ENCODE measurements around the gene CTNND2.

The CTNND2 gene

DNA sequence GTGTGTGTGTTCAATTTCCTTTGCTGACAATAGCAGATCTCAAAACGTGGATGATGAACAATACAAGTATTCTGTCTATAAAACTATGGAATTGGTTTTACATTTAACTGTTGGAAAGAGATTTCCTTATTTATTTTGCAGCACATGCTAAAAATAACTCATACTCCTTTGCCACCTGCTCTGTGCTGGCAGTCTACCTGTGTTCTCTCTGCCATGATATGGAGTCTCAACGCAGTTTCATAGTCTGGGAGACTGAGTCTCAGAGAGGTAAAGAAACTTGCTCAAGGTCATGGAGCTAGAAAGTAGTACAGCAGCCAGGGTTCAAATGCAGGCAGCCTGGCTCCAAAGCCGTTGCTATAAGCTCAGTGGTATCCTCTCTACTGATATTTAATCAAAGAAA, 677.2 kb downstream of the CTNND2 start:
- no peak for DNase-seq

- no peak for DNase-seq
Measured at GRCh38 chr5:11224436-11225187, 679.6 kb downstream of the CTNND2 start.

DNA sequence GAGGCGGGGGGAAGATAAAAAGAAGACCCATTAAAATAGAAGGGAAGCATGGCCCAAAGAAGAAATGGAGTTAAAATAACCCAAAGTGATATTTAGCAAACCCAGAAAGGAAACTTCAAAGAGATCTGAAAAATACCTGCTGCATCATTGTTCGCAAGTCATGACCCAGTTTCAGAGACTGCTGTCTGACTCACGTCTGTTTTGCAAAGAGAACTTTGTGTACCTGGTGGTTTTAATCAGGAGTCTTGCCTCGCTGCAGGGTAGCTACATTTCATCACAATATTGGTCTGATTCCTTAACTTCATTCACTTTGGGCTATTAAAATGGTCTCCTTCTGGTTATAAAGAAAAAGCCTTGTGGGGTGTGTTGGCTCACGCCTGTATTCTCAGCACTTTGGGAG, 682.1 kb downstream of the CTNND2 start:
- no peak for DNase-seq

DNA sequence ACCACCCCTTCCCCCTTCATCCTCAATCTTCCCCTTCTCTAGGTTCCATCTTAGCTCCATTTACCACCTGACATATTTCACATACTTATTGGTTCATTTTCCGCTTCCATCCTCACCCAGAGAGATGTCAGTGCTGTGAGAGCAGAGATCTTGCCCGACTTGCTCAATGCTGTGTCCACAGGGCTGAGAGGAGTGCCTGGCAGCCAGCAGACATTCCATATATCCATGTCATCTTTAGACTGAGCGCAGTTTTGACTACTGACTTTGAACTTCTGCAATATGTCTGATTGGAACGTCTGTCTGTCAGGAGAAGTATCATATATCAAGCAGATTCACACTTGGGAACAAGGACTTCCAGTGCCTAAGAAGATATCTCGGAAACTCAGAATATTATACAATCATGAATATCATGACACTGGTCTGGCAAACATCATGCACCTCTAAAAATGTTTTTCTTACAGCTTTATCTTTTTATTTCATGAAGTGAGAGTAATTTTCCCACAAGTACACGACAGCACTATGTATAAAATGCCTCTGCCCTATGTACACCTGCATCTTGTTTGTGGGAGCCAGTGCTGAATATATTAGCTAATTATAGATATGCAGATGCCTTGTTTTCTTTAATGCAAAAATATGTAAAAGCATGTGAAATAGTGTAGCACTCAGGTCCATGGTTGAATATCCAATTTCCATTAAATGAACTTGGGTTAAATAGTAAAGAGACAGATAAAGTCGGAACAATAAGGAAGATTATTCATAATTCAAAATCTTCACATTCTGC, 689.2 kb downstream of the CTNND2 start:
- no peak for DNase-seq

DNA sequence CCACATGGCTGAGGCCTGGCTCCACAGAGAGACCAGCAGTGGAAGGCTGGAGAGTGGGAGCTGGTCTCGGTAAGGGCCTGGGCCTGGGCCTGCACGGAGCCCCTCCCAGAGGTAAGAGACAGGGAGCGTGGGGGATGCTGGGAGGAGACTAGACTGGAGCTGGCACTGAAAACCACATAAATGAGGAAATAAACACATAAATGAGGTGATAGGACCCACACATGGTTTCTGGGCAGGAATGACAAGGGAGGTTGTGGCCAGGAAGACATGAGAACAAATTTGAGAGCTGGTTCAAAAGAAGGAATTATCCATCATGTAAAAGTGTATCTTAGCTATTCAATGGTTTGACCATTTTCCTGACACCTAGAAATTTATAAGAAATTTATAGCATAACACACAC, 691.5 kb downstream of the CTNND2 start:
- DNase-seq, result no peak

DNA sequence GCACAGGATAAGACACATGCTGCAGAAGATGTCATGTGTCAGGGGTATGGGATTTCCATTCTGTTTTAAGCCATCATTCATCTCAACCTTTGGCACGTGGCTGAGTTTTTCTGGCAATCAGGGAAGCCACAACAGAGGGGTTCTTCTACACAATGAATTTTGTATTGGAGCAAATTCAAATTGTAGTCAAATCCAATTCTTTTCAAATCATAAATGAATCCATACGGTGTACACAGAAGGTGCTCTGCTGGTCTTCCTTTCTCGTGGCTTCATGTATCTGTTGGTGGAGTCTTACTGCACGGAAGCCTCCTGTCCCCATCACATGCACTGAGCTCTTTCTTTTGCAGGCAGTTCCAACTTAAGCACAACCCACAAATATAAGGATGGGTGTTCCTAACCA, 706.5 kb downstream of the CTNND2 start:
- DNase-seq, result no peak

DNA sequence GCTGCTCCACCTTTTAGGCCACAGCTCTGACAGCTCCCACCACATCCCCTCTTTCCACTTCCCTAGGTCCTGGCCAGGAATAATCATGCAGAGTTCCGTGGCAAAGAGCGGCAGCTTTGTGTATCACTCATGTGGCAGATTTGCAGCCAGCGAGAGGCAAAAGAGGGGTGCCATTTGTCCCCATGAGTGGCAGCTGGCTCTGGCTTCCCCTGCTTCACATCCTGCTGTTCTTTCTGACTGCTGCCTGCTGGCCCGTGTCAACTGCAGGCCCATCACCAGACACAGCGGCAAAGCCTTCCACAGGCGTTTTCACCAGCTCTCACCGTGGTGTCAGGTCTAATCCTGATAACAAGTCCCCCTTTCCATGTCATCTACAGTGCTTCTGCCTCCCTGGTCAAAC, 712.6 kb downstream of the CTNND2 start:
- no peak for DNase-seq

DNA sequence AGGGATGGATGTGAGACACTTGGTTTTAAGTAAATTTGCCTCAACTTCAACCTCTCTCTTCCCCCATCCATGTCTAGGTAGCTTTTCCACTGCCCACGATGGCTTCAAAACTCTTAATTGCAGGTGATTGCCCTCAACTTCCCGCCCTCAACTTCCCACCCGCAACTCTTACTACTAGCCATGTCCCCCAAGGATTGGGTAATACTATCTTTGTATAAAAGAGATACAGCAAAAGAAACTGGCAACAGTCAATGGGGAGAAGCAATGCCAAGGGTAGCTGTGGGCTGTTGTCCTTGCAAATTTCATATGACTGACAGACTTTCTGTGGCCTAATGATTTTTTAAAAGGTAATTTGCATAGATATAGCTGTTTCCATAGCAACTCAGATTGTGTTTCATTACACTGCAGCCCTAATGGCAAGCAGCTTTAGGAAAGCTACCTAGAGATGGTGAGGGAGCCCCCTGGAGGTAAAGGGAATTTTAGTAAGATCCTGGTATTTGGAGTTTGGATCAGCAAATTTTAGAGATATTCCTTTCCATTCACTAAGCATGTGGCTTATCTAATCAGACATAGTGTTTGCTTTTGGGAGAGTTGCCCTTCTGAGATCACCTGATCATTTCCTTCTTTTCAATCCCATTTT, 721.7 kb downstream of the CTNND2 start:
- no peak for DNase-seq

GRCh38 chr5:11181940-11182339, 722.3 kb downstream of the CTNND2 start:
- no peak for DNase-seq

DNA sequence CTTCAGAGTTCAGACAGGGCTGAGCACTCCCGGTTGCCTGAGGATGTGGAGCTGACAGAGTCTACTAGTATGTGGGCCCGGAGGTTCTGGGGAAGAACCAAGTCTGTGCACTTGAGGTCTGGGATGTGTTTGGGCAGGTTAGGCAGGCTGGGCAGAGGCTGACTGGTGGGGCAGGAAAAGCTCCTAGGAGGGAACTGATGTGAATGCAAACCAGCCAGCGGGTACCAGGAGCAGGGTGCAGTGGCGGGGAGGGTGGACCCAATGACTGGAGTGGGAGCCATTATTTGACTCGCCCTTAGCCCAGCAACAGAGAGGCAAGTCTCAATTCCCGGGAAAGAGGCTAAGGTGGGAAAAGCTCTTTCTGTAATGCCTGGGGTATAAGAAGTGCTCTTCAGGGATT, 723.4 kb downstream of the CTNND2 start:
- DNase-seq, result no peak

GRCh38 chr5:11177999-11178711, 726.1 kb downstream of the CTNND2 start:
- DNase-seq, result no peak

DNA sequence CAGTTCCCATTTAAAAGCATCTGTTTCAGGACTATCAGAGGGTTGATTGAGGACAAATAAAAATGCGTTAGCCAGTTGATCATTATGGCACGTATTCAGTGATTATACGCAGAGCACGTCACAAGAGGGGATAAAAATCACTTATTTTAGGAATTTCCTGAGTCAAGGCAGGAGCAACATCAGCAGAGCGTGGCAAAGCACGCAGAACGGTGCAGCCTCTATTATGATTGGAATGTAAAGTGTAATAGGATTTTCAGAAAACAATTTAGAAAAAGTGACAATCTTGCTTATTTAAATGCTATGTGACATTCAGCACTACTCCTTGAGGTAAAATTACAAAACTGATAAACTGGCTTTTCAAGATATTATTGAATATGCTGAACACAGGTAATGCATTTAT, 729.7 kb downstream of the CTNND2 start:
- DNase-seq, result no peak

GRCh38 chr5:11172484-11172883, 731.8 kb downstream of the CTNND2 start:
- no peak for DNase-seq

- no peak for DNase-seq
Measured at GRCh38 chr5:11171236-11171635, 733.0 kb downstream of the CTNND2 start.

GRCh38 chr5:11166923-11167322, 737.3 kb downstream of the CTNND2 start:
- no peak for DNase-seq

- DNase-seq, result no peak
Measured at GRCh38 chr5:11164531-11165294, 739.5 kb downstream of the CTNND2 start.

DNA sequence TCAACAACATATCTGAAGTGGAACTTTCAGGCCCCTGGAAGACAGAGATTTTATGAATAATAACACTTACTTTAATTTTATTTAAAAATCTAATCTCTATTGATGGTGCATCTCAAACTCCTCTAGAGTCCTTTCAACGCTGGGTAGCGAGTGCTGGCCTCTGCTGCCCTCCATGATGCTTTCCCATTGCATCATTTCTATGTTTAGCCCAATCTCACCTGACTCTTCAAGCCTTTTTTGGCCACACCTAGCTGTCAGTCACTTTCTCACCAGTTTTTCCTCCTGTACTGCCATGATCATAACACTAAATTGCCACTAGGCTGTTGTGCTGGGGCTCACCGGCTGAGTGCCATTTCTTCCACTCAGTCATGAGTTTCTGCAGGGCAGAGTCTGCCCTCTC, 747.1 kb downstream of the CTNND2 start:
- no peak for DNase-seq

GRCh38 chr5:11153670-11154382, 750.4 kb downstream of the CTNND2 start:
- no peak for DNase-seq

DNA sequence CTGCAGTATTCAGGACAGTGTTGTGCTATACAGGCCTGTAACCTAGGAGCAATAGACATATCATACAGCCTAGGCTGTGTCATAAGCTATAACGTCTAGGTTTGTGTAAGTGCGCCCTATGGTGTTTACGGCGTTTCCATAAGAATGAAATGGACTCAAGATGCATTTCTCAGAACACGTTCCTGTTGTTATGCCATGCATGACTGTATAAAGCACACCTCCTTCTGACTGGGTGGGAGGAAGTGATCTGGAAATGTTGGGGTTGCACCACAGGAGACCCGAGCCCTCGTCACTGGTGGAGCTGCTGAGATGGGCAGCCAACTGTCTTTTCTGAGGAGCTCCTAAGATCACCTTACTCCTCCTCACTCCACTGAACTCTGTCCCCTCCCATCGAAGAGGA, 751.9 kb downstream of the CTNND2 start:
- no peak for DNase-seq

GRCh38 chr5:11150976-11151375, 753.3 kb downstream of the CTNND2 start:
- DNase-seq, result no peak

DNA sequence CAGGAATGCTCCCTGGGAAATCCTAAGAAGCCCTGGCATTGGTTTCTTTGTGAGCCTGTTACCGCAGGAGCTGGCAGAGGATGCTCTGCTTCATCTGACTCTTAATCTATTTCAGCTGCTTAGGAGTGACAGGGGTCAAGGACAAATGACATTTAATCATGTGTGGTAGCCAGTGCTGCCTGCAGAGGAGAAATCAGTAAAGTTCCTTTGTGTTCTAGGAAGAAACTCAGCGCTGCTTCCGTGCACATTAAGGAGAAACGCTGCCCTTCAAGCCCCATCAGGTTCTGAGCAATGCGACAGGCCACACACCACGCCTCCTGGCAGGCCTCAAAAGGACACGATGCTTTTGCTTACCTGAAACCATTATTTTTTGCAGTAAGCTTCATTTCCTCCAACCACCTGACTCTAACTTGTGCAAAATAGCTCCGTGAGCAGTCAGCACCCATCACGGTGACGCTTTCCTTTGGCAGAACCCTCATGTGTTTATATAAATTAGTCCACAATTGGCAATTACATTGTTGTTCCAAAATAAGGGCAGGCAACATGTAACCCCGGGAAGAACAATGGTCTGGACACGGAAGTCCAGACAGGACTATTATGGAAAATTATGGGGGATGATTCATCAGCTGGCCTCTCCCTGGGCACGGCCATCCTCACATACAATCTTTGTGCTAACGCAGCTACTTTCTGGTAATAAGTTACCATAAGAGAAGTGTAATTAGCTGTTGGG, 755.3 kb downstream of the CTNND2 start:
- DNase-seq, result no peak

Measured in activated CD4-positive, CD25-positive, alpha-beta regulatory T cell (primary cell).